GM21528 (cell line): ENCODE measurements around the gene HIRA.

Experiments used
- ATAC-seq: cut with Tn5 transposase; IDR thresholded peaks from one replicate; pipeline ENCODE4 v1.9.1; 2021; ENCODE audit warnings: mild to moderate bottlenecking, moderate library complexity; ENCODE audit not compliant: unreplicated experiment, low FRiP score

HIRA gene

GRCh38 chr22:19464546-19464945 is 33.0 kb upstream of the HIRA start:
- ATAC-seq = no peak

- no peak for ATAC-seq
Observed at GRCh38 chr22:19463491-19464469, 32.2 kb upstream of the HIRA start.

- ATAC-seq = no peak
Observed at GRCh38 chr22:19463008-19463407, 31.5 kb upstream of the HIRA start.

GRCh38 chr22:19461506-19461905 is 30.0 kb upstream of the HIRA start:
- no peak for ATAC-seq

GRCh38 chr22:19460036-19460435 is 28.5 kb upstream of the HIRA start:
- ATAC-seq = no peak

- no peak for ATAC-seq
Observed at GRCh38 chr22:19457828-19458428, 26.4 kb upstream of the HIRA start.

GRCh38 chr22:19456541-19456940 is 25.0 kb upstream of the HIRA start:
- no peak for ATAC-seq

- ATAC-seq = no peak
Observed at GRCh38 chr22:19455585-19456370, 24.2 kb upstream of the HIRA start.

- ATAC-seq = no peak
Observed at GRCh38 chr22:19455033-19455432, 23.5 kb upstream of the HIRA start.

- ATAC-seq = no peak
Observed at GRCh38 chr22:19454156-19454555, 22.6 kb upstream of the HIRA start.

GRCh38 chr22:19453718-19454117 is 22.2 kb upstream of the HIRA start:
- no peak for ATAC-seq

GRCh38 chr22:19451570-19451969 is 20.0 kb upstream of the HIRA start:
- ATAC-seq = no peak

- ATAC-seq = no peak
Observed at GRCh38 chr22:19450363-19451175, 19.0 kb upstream of the HIRA start.

- no peak for ATAC-seq
Observed at GRCh38 chr22:19449422-19449767, 17.9 kb upstream of the HIRA start.

- no peak for ATAC-seq
Observed at GRCh38 chr22:19448739-19449421, 17.3 kb upstream of the HIRA start.

- ATAC-seq = peak; percentile 41
Observed at GRCh38 chr22:19448076-19448607, 16.6 kb upstream of the HIRA start.

GRCh38 chr22:19447330-19448075 is 16.0 kb upstream of the HIRA start, which contains the start of gene C22orf39:
C22orf39 (minus strand) TSS chr22:19447711; CDS start chr22:19447688, 23 bp downstream.
- ATAC-seq = peak; percentile 79

- no peak for ATAC-seq
Observed at GRCh38 chr22:19446603-19447329, 15.2 kb upstream of the HIRA start.
